Gastroesophageal sphincter (tissue), 4 donors: ENCODE data around the gene PROK1. TPM values are rescaled to one million over a fixed set of nuclear protein-coding genes. Genes with fewer than 3 reads are reported as not detected.

Experiments
- ATAC-seq: fragments of 150-250 bp; one replicate; pipeline ENCODE4 v1.9.1; 2016; ENCODE audit warnings: mild to moderate bottlenecking, moderate library complexity
- H3K27ac ChIP-seq, 4 donors: fragments of 200-600 bp; sonication (generic) in 3 of 4; 1 replicate in 3 of 4; 2 replicates in 1 of 4; pipeline ENCODE4 v1.5.1; 2016 to 2019
- H3K27me3 ChIP-seq: fragments of 200-600 bp; sonication (generic); one replicate; pipeline ENCODE4 v1.5.1; 2019
- H3K36me3 ChIP-seq, 2 donors: fragments of 200-600 bp; sonication (generic); one replicate each; pipeline ENCODE4 v1.5.1; 2019; ENCODE audit warnings: control low read depth in 1 of 2
- H3K4me1 ChIP-seq, 3 donors: fragments of 200-600 bp; sonication (generic); 1 replicate in 2 of 3; 2 replicates in 1 of 3; pipeline ENCODE4 v1.5.1; 2016 to 2019; ENCODE audit warnings: control low read depth in 2 of 3
- H3K4me3 ChIP-seq, 2 donors: fragments of 200-600 bp; sonication (generic); one replicate each; pipeline ENCODE4 v1.5.1; 2019; ENCODE audit warnings: mild to moderate bottlenecking in 1 of 2, moderate library complexity in 1 of 2
- H3K9me3 ChIP-seq, 3 donors: fragments of 200-600 bp; sonication (generic); one replicate each; pipeline ENCODE4 v1.5.1; 2017 to 2019; ENCODE audit warnings: control low read depth in 2 of 3
- EP300 ChIP-seq: sonication (generic); formaldehyde crosslinking; IDR thresholded peaks from one replicate; pipeline ENCODE4 v1.6.1; 2017; ENCODE audit warnings: antibody characterized with exemption, mild to moderate bottlenecking
- POLR2A ChIP-seq, 2 donors: fragments of 450-650 bp; IDR thresholded peaks; one replicate each; pipeline ENCODE4 v1.6.1; 2017; ENCODE audit warnings: antibody characterized with exemption in 2 of 2, mild to moderate bottlenecking in 2 of 2, moderate library complexity in 1 of 2
- POLR2AphosphoS5 ChIP-seq: sonication (generic); formaldehyde crosslinking; IDR thresholded peaks from one replicate; pipeline ENCODE4 v1.6.1; 2017; ENCODE audit warnings: antibody characterized with exemption
- WGBS, 2 donors: methylation state at CpG; one replicate each; pipeline ENCODE4 v1.1.5; 2018; ENCODE audit warnings: low coverage in 1 of 2; 5-methylcytosine and 5-hydroxymethylcytosine counted together
- total RNA-seq, 4 donors: library from RNA; depleted of rRNA; stranded (reverse); fragments of >200 nt; gene quantifications; one replicate each; pipeline ENCODE4 v1.1.0, GENCODE V29; 2016
- TF ChIP-seq, protein P1 (sequence below), 4 experiments: fragments of 200-600 bp in 2 of 4; fragments of 450-650 bp in 2 of 4; sonication (generic) in 1 of 4; IDR thresholded peaks; one replicate each; pipeline ENCODE4 v1.5.1; 2017 to 2019; ENCODE audit warnings: antibody characterized with exemption in 4 of 4, mild to moderate bottlenecking in 2 of 4, moderate library complexity in 2 of 4

Gene PROK1
- total RNA-seq, 4 donors from 2014 or later: 1.1 TPM; not detected in 3

DNA sequence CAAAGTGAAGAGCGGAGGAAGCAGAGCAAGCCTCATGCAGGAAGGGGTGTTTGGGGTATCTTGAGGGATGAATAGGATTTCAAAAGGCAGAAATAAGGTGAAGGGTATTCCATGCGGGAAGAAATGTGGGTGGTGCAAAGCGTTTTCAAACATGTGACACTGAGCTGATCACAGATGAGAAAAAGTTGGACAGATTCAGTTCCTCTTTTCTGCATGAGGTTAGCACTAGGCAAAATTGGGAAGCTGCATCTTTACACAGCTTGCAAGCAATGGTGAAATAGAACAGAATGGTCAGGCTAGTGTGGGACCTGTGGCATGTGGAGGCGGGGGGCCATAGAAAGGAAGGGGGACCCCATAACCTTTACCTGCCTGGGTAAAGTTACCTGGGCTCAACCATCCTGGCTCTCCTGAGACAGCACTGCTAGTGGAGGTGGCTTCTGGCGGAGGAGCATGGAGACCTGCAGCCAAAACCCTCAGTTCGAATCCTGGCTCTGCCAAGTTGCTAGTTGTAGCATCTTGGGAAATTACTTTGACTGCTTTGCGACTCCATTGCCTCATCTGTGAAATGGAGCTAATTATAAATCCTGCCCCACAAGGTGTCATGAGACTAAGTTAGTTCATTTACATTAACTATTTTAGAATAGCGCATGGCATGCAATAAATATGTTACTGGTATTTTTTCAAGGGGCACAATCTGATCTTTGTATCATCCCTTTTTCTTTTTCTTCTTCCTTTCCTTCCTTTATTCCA, 51.6 kb downstream of the PROK1 start:
- H3K4me1 ChIP-seq: no peaks in the 10 kb centered on the region
- H3K27ac ChIP-seq: no peak overlapping the region
- no peak overlapping the region for H3K4me3 ChIP-seq
- H3K36me3 ChIP-seq: no peaks in the 10 kb centered on the region
- WGBS, 2 donors: 59 to 80% methylated on average over 5 to 6 of the region's 8 CpGs
- peak; percentile 31 for ATAC-seq
- H3K9me3 ChIP-seq: no peaks in the 10 kb centered on the region
- H3K27me3 ChIP-seq: peaks cover 8% of the 10 kb centered on the region
- TF ChIP-seq POLR2AphosphoS5: no peak
- TF ChIP-seq POLR2A (IDR thresholded peaks at IDR 0.05): no peak
- TF ChIP-seq, protein P1, sequence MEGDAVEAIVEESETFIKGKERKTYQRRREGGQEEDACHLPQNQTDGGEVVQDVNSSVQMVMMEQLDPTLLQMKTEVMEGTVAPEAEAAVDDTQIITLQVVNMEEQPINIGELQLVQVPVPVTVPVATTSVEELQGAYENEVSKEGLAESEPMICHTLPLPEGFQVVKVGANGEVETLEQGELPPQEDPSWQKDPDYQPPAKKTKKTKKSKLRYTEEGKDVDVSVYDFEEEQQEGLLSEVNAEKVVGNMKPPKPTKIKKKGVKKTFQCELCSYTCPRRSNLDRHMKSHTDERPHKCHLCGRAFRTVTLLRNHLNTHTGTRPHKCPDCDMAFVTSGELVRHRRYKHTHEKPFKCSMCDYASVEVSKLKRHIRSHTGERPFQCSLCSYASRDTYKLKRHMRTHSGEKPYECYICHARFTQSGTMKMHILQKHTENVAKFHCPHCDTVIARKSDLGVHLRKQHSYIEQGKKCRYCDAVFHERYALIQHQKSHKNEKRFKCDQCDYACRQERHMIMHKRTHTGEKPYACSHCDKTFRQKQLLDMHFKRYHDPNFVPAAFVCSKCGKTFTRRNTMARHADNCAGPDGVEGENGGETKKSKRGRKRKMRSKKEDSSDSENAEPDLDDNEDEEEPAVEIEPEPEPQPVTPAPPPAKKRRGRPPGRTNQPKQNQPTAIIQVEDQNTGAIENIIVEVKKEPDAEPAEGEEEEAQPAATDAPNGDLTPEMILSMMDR (IDR thresholded peaks at IDR 0.05): no peak
- TF ChIP-seq EP300: no peak

- no peak for ATAC-seq
- H3K27ac ChIP-seq: no peak overlapping the region
- 65 to 82% methylated on average over 4 of the region's 5 CpGs for WGBS, 2 donors
- peaks cover 8% of the 10 kb centered on the region for H3K27me3 ChIP-seq
- no peak overlapping the region for H3K4me3 ChIP-seq
- no peaks in the 10 kb centered on the region for H3K4me1 ChIP-seq
- no peaks in the 10 kb centered on the region for H3K9me3 ChIP-seq
- no peaks in the 10 kb centered on the region for H3K36me3 ChIP-seq
- TF ChIP-seq, protein P1 (IDR thresholded peaks at IDR 0.05): no peak
- no peak for TF ChIP-seq POLR2A (IDR thresholded peaks at IDR 0.05)
- no peak for TF ChIP-seq POLR2AphosphoS5
- no peak for TF ChIP-seq EP300
Measured at GRCh38 chr1:110503471-110503870, 52.5 kb downstream of the PROK1 start.

- ATAC-seq: no peak
Measured at GRCh38 chr1:110504226-110504625, 53.3 kb downstream of the PROK1 start.

GRCh38 chr1:110505596-110505995, 54.6 kb downstream of the PROK1 start:
- Histone ChIP-seq H3K27me3 (peaks cover 8% of the 10 kb centered on the region), H3K4me3 (no peak overlapping the region), H3K27ac (no peak overlapping the region), H3K4me1 (no peaks in the 10 kb centered on the region), H3K36me3 (no peaks in the 10 kb centered on the region), H3K9me3 (no peaks in the 10 kb centered on the region)
- ATAC-seq: no peak
- WGBS, 2 donors: 25 to 35% methylated on average over 2 of the region's 3 CpGs
- TF ChIP-seq POLR2AphosphoS5: no peak
- no peak for TF ChIP-seq POLR2A (IDR thresholded peaks at IDR 0.05)
- TF ChIP-seq EP300: no peak
- TF ChIP-seq, protein P1 (IDR thresholded peaks at IDR 0.05): no peak

More at GRCh38 chr1:110504226-110504625, 53.3 kb downstream of the PROK1 start:
- Histone ChIP-seq H3K36me3 (no peaks in the 10 kb centered on the region), H3K4me1 (no peaks in the 10 kb centered on the region), H3K27ac (no peak overlapping the region), H3K4me3 (no peak overlapping the region), H3K27me3 (peaks cover 8% of the 10 kb centered on the region), H3K9me3 (no peaks in the 10 kb centered on the region)
- no peak for TF ChIP-seq POLR2AphosphoS5
- TF ChIP-seq EP300: no peak
- TF ChIP-seq, protein P1 (IDR thresholded peaks at IDR 0.05): no peak
- no peak for TF ChIP-seq POLR2A (IDR thresholded peaks at IDR 0.05)
- WGBS, 2 donors: 62 to 87% methylated on average over 2 to 3 of the region's 7 CpGs

- no peak overlapping the region for H3K4me3 ChIP-seq
- WGBS, 2 donors: 83% methylated on average over 1 of the region's 4 CpGs; no CpG with 5 or more reads in 1 of the 2 donors
- H3K36me3 ChIP-seq: no peaks in the 10 kb centered on the region
- TF ChIP-seq EP300: no peak
- no peak for TF ChIP-seq POLR2AphosphoS5
- no peak for TF ChIP-seq POLR2A (IDR thresholded peaks at IDR 0.05)
- TF ChIP-seq, protein P1 (IDR thresholded peaks at IDR 0.05): no peak
- ATAC-seq: no peak
- no peaks in the 10 kb centered on the region for H3K4me1 ChIP-seq
- peaks cover 8% of the 10 kb centered on the region for H3K27me3 ChIP-seq
- no peaks in the 10 kb centered on the region for H3K9me3 ChIP-seq
- H3K27ac ChIP-seq: no peak overlapping the region
Measured at GRCh38 chr1:110506541-110506940, 55.6 kb downstream of the PROK1 start.
